H1 (cell line): ENCODE data around the gene L3HYPDH.

Experiments used
- BRCA1 ChIP-seq: IDR thresholded peaks from 2 replicates; pipeline ENCODE4 v1.6.1; 2012; ENCODE audit warnings: low read depth, low read length, improper control_type of control experiment
- CREB1 ChIP-seq: IDR thresholded peaks from 2 replicates; pipeline ENCODE4 v1.6.1; 2012; ENCODE audit warnings: inconsistent platforms
- EP300 ChIP-seq, 2 experiments: IDR thresholded peaks; 1 replicate in 1 of 2; 2 replicates in 1 of 2; pipeline ENCODE4 v1.6.1; 2011 to 2012; ENCODE audit warnings: low read depth in 2 of 2, low read length in 2 of 2, mild to moderate bottlenecking in 2 of 2, borderline replicate concordance in 1 of 2, inconsistent platforms in 1 of 2, moderate library complexity in 1 of 2
- EZH2 ChIP-seq: fragments of 200-600 bp; sonication (generic); IDR thresholded peaks from 2 replicates; pipeline ENCODE4 v1.7.1; 2012; ENCODE audit warnings: low read depth, mild to moderate bottlenecking, moderate library complexity, low read length, inconsistent platforms; ENCODE audit not compliant: severe bottlenecking
- JUN ChIP-seq: IDR thresholded peaks from 2 replicates; pipeline ENCODE4 v1.6.1; 2011; ENCODE audit warnings: low read depth, mild to moderate bottlenecking, improper control_type of control experiment, low read length
- POLR2A ChIP-seq, 2 experiments: IDR thresholded peaks; 1 replicate in 1 of 2; 2 replicates in 1 of 2; pipeline ENCODE4 v1.6.1; 2011; ENCODE audit warnings: low read depth in 2 of 2, low read length in 2 of 2, mild to moderate bottlenecking in 2 of 2; ENCODE audit errors: control extremely low read depth in 1 of 2
- POLR2AphosphoS5 ChIP-seq: IDR thresholded peaks from 2 replicates; pipeline ENCODE4 v1.6.1; 2011; ENCODE audit warnings: low read depth, low read length
- RNF2 ChIP-seq: fragments of 200-900, 300-1000 bp; sonication (generic); IDR thresholded peaks from 2 replicates; pipeline ENCODE4 v1.7.1; 2016; ENCODE audit warnings: borderline replicate concordance, low read depth, mild to moderate bottlenecking, antibody characterized with exemption, low read length; ENCODE audit not compliant: poor library complexity, severe bottlenecking; ENCODE audit errors: missing control alignments
- SIX5 ChIP-seq: IDR thresholded peaks from 2 replicates; pipeline ENCODE4 v1.6.1; 2011; ENCODE audit warnings: mild to moderate bottlenecking, low read depth, low read length
- SRF ChIP-seq: IDR thresholded peaks from 2 replicates; pipeline ENCODE4 v1.6.1; 2011; ENCODE audit warnings: mild to moderate bottlenecking, low read depth, low read length, moderate library complexity
- TF ChIP-seq, protein P1 (sequence below): IDR thresholded peaks from 2 replicates; pipeline ENCODE4 v1.6.1; 2011; ENCODE audit warnings: low read length, improper control_type of control experiment
- TF ChIP-seq, protein P2 (sequence below), 3 experiments: IDR thresholded peaks; 1 replicate in 2 of 3; 2 replicates in 1 of 3; pipeline versions ENCODE4 v1.5.1 to v1.6.1; 2011; ENCODE audit warnings: low read length in 3 of 3, mild to moderate bottlenecking in 3 of 3, inconsistent platforms in 2 of 3, low read depth in 1 of 3, moderate library complexity in 1 of 3; ENCODE audit not compliant: insufficient read depth in 1 of 3; ENCODE audit errors: control extremely low read depth in 1 of 3

- TF ChIP-seq POLR2A (IDR thresholded peaks at IDR 0.05; ENCODE audit: control extremely low read depth in 1 of 2, low read depth in 2 of 2, low read length in 2 of 2) (no peak), JUN (no peak), SRF (no peak), POLR2AphosphoS5 (no peak), CREB1 (no peak), RNF2 (no peak), EP300 (IDR thresholded peaks at IDR 0.05; ENCODE audit: borderline replicate concordance in 1 of 2, low read depth in 2 of 2, low read length in 2 of 2) (no peak), SIX5 (no peak), EZH2 (no peak), BRCA1 (no peak)
- TF ChIP-seq, protein P1, sequence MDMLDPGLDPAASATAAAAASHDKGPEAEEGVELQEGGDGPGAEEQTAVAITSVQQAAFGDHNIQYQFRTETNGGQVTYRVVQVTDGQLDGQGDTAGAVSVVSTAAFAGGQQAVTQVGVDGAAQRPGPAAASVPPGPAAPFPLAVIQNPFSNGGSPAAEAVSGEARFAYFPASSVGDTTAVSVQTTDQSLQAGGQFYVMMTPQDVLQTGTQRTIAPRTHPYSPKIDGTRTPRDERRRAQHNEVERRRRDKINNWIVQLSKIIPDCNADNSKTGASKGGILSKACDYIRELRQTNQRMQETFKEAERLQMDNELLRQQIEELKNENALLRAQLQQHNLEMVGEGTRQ: no peak
- TF ChIP-seq, protein P2, sequence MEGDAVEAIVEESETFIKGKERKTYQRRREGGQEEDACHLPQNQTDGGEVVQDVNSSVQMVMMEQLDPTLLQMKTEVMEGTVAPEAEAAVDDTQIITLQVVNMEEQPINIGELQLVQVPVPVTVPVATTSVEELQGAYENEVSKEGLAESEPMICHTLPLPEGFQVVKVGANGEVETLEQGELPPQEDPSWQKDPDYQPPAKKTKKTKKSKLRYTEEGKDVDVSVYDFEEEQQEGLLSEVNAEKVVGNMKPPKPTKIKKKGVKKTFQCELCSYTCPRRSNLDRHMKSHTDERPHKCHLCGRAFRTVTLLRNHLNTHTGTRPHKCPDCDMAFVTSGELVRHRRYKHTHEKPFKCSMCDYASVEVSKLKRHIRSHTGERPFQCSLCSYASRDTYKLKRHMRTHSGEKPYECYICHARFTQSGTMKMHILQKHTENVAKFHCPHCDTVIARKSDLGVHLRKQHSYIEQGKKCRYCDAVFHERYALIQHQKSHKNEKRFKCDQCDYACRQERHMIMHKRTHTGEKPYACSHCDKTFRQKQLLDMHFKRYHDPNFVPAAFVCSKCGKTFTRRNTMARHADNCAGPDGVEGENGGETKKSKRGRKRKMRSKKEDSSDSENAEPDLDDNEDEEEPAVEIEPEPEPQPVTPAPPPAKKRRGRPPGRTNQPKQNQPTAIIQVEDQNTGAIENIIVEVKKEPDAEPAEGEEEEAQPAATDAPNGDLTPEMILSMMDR (IDR thresholded peaks at IDR 0.05; ENCODE audit: control extremely low read depth in 1 of 3, insufficient read depth in 1 of 3, low read depth in 1 of 3, low read length in 3 of 3): no peak
Measured at GRCh38 chr14:59460378-59460777, 23.8 kb downstream of the L3HYPDH start.
